HG02763 (cell line): Measurements from ENCODE around the gene LRRC9.
"Not testable (repeated sequence)": the region's sequence is repeated elsewhere in the genome, so short reads cannot be mapped to it uniquely, and the experiment has no call there.

Experiments used
- ATAC-seq: cut with Tn5 transposase; IDR thresholded peaks from one replicate; pipeline ENCODE4 v1.9.1; 2021; ENCODE audit warnings: mild to moderate bottlenecking, moderate library complexity; ENCODE audit not compliant: unreplicated experiment

Gene LRRC9

GRCh38 chr14:59952141-59952540 is 32.2 kb downstream of the LRRC9 start:
- ATAC-seq, result not testable (repeated sequence)

- ATAC-seq, result not testable (repeated sequence)
Measured at GRCh38 chr14:59957890-59958289, 37.9 kb downstream of the LRRC9 start.

- no peak for ATAC-seq
Measured at GRCh38 chr14:59959668-59960067, 39.7 kb downstream of the LRRC9 start.

GRCh38 chr14:59961518-59962062 is 41.6 kb downstream of the LRRC9 start:
- ATAC-seq, result no peak

- peak; percentile 13 for ATAC-seq
Measured at GRCh38 chr14:59964251-59965007, 44.5 kb downstream of the LRRC9 start.

- no peak for ATAC-seq
Measured at GRCh38 chr14:59969319-59969718, 49.4 kb downstream of the LRRC9 start.

- ATAC-seq, result no peak
Measured at GRCh38 chr14:59981564-59981963, 61.6 kb downstream of the LRRC9 start.

GRCh38 chr14:59983048-59983447 is 63.1 kb downstream of the LRRC9 start:
- no peak for ATAC-seq

- no peak for ATAC-seq
Measured at GRCh38 chr14:59986556-59987059, 66.7 kb downstream of the LRRC9 start.

- ATAC-seq, result no peak
Measured at GRCh38 chr14:59997449-59997848, 77.5 kb downstream of the LRRC9 start.

GRCh38 chr14:59997966-59998365 is 78.0 kb downstream of the LRRC9 start:
- ATAC-seq, result no peak

GRCh38 chr14:59998564-59998963 is 78.6 kb downstream of the LRRC9 start:
- ATAC-seq, result no peak

GRCh38 chr14:60002819-60003492 is 83.0 kb downstream of the LRRC9 start:
- ATAC-seq, result no peak

- no peak for ATAC-seq
Measured at GRCh38 chr14:60003991-60004390, 84.0 kb downstream of the LRRC9 start.

GRCh38 chr14:60008042-60008441 is 88.1 kb downstream of the LRRC9 start:
- no peak for ATAC-seq

GRCh38 chr14:60010263-60010662 is 90.3 kb downstream of the LRRC9 start:
- ATAC-seq, result not testable (repeated sequence)

- ATAC-seq, result no peak
Measured at GRCh38 chr14:60014402-60014801, 94.5 kb downstream of the LRRC9 start.

- ATAC-seq, result no peak
Measured at GRCh38 chr14:60021619-60022018, 101.7 kb downstream of the LRRC9 start.

GRCh38 chr14:60025571-60025970 is 105.6 kb downstream of the LRRC9 start:
- ATAC-seq, result no peak

- no peak for ATAC-seq
Measured at GRCh38 chr14:60035177-60035576, 115.2 kb downstream of the LRRC9 start.

- ATAC-seq, result not testable (repeated sequence)
Measured at GRCh38 chr14:60047976-60048375, 128.0 kb downstream of the LRRC9 start.

- ATAC-seq, result no peak
Measured at GRCh38 chr14:60051721-60052221, 131.8 kb downstream of the LRRC9 start.
